ENCODE results near the gene OR1J2. TPM values are rescaled to one million over a fixed set of nuclear protein-coding genes. Genes with fewer than 3 reads are reported as not detected.

The OR1J2 gene
- total and polyA plus RNA-seq, 2 of the 8 experiments (the other 6 are each of a cell fraction or from before 2014, with no cell fraction given), result not detected

GRCh38 chr9:122463828-122464632 is 46.6 kb upstream of the OR1J2 start:
- peak in 1 of 2 experiments; percentile 23 for DNase-seq (ENCODE audit: low read depth in 1 of 2, low spot score in 2 of 2)
- Histone ChIP-seq H2BK15ac (ENCODE audit: low read length) (no peak overlapping the region), H2AK5ac (ENCODE audit: low read depth, low read length) (no peak overlapping the region), H3K4ac (replicated peaks; ENCODE audit: insufficient read length, low read depth, low read length) (no peak overlapping the region), H2BK20ac (ENCODE audit: low read length) (no peak overlapping the region), H3K79me1 (ENCODE audit: low read depth, low read length) (no peaks in the 10 kb centered on the region), H4K91ac (replicated peaks; ENCODE audit: insufficient read length, low read length) (no peak overlapping the region), H3K18ac (ENCODE audit: extremely low read depth, low read length) (no peak overlapping the region), H3K4me1 (replicated peaks in 1 of 4; ENCODE audit: control insufficient read depth in 3 of 4, insufficient read depth in 4 of 4, low read length in 3 of 4) (no peaks in the 10 kb centered on the region; a peak in 1 of 7 replicates), H4K20me1 (replicated peaks in 1 of 2; ENCODE audit: control insufficient read depth in 1 of 2, insufficient read depth in 2 of 2, low read length in 2 of 2) (no peaks in the 10 kb centered on the region), H3K9ac (replicated peaks in 1 of 4; ENCODE audit: extremely low read depth in 1 of 4, low read depth in 3 of 4, low read length in 3 of 4) (peak overlapping the region in 1 of 4 experiments; percentile 9; a peak in 1 of 7 replicates), H3K56ac (replicated peaks; ENCODE audit: insufficient read length, low read depth, low read length) (no peak overlapping the region), H3K27me3 (replicated peaks in 1 of 4; ENCODE audit: control insufficient read depth in 3 of 4, extremely low read depth in 1 of 4, insufficient read depth in 3 of 4, low read length in 3 of 4) (no peaks in the 10 kb centered on the region; a peak in 1 of 7 replicates), H2BK120ac (replicated peaks; ENCODE audit: low read depth, low read length) (no peak overlapping the region), H2BK12ac (ENCODE audit: low read depth, low read length) (no peak overlapping the region), H3K14ac (ENCODE audit: insufficient read length) (no peak overlapping the region), H3K36me3 (ENCODE audit: control insufficient read depth in 2 of 4, insufficient read depth in 4 of 4, low read length in 3 of 4) (no peaks in the 10 kb centered on the region), H2BK5ac (ENCODE audit: low read depth, low read length) (no peak overlapping the region), H3K79me2 (ENCODE audit: control insufficient read depth in 1 of 2, insufficient read depth in 2 of 2, low read length in 2 of 2) (no peaks in the 10 kb centered on the region), H4K5ac (ENCODE audit: insufficient read length, low read depth, low read length) (no peak overlapping the region), H3K4me3 (ENCODE audit: extremely low read depth in 1 of 4, insufficient read depth in 2 of 4, low read depth in 3 of 4, low read length in 4 of 4) (no peak overlapping the region; a peak in 1 of 8 replicates), H3K4me2 (ENCODE audit: insufficient read depth in 1 of 2, low read depth in 2 of 2, low read length in 2 of 2) (0 out of 4 replicates have a peak overlapping the region, but pooled peaks of 1 of the 2 experiments have one; percentile 34), H4K8ac (ENCODE audit: extremely low read depth, insufficient read depth, low read length) (peak overlapping the region; percentile 65; the same call in 1 of the 2 replicates), H2AFZ (ENCODE audit: low read length) (peak overlapping the region; percentile 83), H3K27ac (ENCODE audit: low read depth, low read length) (no peak overlapping the region; the same call in 1 of the 2 replicates), H3K9me3 (ENCODE audit: insufficient read depth in 2 of 2, low read depth in 1 of 2, low read length in 1 of 2) (peaks cover 10 to 12% of the 10 kb centered on the region in 2 experiments; a peak in 2 of 4 replicates), H3K23ac (ENCODE audit: insufficient read length) (no peak overlapping the region), H3K23me2 (ENCODE audit: low read depth, low read length) (no peaks in the 10 kb centered on the region)
- no peak for FAIRE-seq
- ChIA-PET POLR2A (ENCODE audit: partially characterized antibody) (interaction anchor here (0.7 to 1.3 kb wide), 3 partner anchors 35 to 346 kb away, joined by 3 read pairs; no protein-coding TSS in a partner anchor), CTCF (ENCODE audit: partially characterized antibody) (interaction anchor here (0.9 to 5.1 kb wide), 9 partner anchors 9 to 346 kb away, joined by 3 to 61 read pairs (median 4); no protein-coding TSS in a partner anchor)
- WGBS, 2 experiments (ENCODE audit: extremely low coverage in 1 of 2, insufficient coverage in 1 of 2, insufficient read length in 1 of 2, insufficient replicate concordance in 2 of 2, low coverage in 1 of 2, low lambda C conversion rate in 2 of 2, missing lambda C conversion rate in 1 of 2), result 76% methylated on average over 10 of the region's 10 CpGs; no CpG with 5 or more reads in 1 of the 2 experiments
- peak; percentile 19 to 53 (median 40); a peak in 3 of 4 replicates for TF ChIP-seq CTCF (IDR thresholded peaks at IDR 0.05; ENCODE audit: control extremely low read depth in 1 of 3, insufficient read depth in 1 of 3, low read depth in 1 of 3, low read length in 3 of 3)
- no peak for TF ChIP-seq SIN3A (conservative IDR thresholded peaks at IDR 0.05 in 1 of 2, IDR thresholded peaks at IDR 0.05 in 1 of 2; ENCODE audit: low read depth in 1 of 2, low read length in 2 of 2)
- TF ChIP-seq TAF1 (IDR thresholded peaks at IDR 0.05; ENCODE audit: low read depth, low read length), result peak; percentile 30; the same call in 1 of the 2 replicates
- 0 out of 2 replicates have a peak, but pooled peaks have one; percentile 9 for TF ChIP-seq SP2 (IDR thresholded peaks at IDR 0.05; ENCODE audit: low read length)
- no peak for TF ChIP-seq HDAC6 (IDR thresholded peaks at IDR 0.05; ENCODE audit: low read depth, low read length)
- TF ChIP-seq ASH2L (IDR thresholded peaks at IDR 0.05; ENCODE audit: low read length), result peak; percentile 57
- TF ChIP-seq POLR2A (IDR thresholded peaks at IDR 0.05; ENCODE audit: control extremely low read depth in 1 of 2, low read depth in 2 of 2, low read length in 2 of 2), result 0 out of 3 replicates have a peak, but pooled peaks of 1 of the 2 experiments have one; percentile 20
- no peak for TF ChIP-seq SIX5 (IDR thresholded peaks at IDR 0.05; ENCODE audit: low read depth, low read length)
- TF ChIP-seq JUN (IDR thresholded peaks at IDR 0.05; ENCODE audit: low read depth, low read length), result no peak

All from H1 (cell line).